Kidney (tissue), 14 donors: ENCODE data around the gene PRR19. TPM values are rescaled to one million over a fixed set of nuclear protein-coding genes. Genes with fewer than 3 reads are reported as not detected.
"Not testable (repeated sequence)": the region's sequence is repeated elsewhere in the genome, so short reads cannot be mapped to it uniquely, and the experiment has no call there.

Source experiments
- DNase-seq, 5 donors: peaks; one replicate each; pipeline ENCODE4 v3.0.0-alpha.2; 2013 to 2020
- FAIRE-seq: peaks from 2 replicates; lab custom pipeline; 2012; peaks lifted over from hg19 to GRCh38; lab: Jason Lieb, UNC
- H3K27ac ChIP-seq, 2 donors: one replicate each; pipeline ENCODE4 v1.7.0; 2013; ENCODE audit warnings: low read depth in 2 of 2, low read length in 2 of 2, inconsistent platforms in 1 of 2
- H3K27me3 ChIP-seq: one replicate; pipeline ENCODE4 v1.7.1; 2013; ENCODE audit warnings: low read length, inconsistent platforms; ENCODE audit not compliant: control insufficient read depth, insufficient read depth
- H3K36me3 ChIP-seq, 3 donors: one replicate each; pipeline versions ENCODE4 v1.7.0 to v1.7.1; 2013; ENCODE audit warnings: low read length in 3 of 3, control low read depth in 1 of 3, inconsistent platforms in 1 of 3; ENCODE audit not compliant: insufficient read depth in 3 of 3, control insufficient read depth in 2 of 3
- H3K4me1 ChIP-seq, 3 donors: one replicate each; pipeline versions ENCODE4 v1.7.0 to v1.7.1; 2013; ENCODE audit warnings: low read length in 3 of 3, inconsistent platforms in 1 of 3, low read depth in 1 of 3; ENCODE audit not compliant: control insufficient read depth in 2 of 3, insufficient read depth in 2 of 3
- H3K4me3 ChIP-seq, 3 donors: one replicate each; pipeline versions ENCODE4 v1.7.0 to v1.8.1; 2013; ENCODE audit warnings: low read length in 3 of 3, control low read depth in 1 of 3, inconsistent platforms in 1 of 3
- H3K9ac ChIP-seq, 3 donors: one replicate each; pipeline versions ENCODE4 v1.7.0 to v1.7.1; 2013; ENCODE audit warnings: low read length in 3 of 3, control low read depth in 1 of 3, inconsistent platforms in 1 of 3
- H3K9me3 ChIP-seq, 3 donors: one replicate each; pipeline versions ENCODE4 v1.7.0 to v1.7.1; 2013; ENCODE audit warnings: low read length in 3 of 3, control low read depth in 1 of 3, inconsistent platforms in 1 of 3; ENCODE audit not compliant: control insufficient read depth in 2 of 3, insufficient read depth in 1 of 3
- intact Hi-C: fragments of 100-400 bp; cut with DNase I; formaldehyde crosslinking; loops from one replicate; pipeline ENCODE4 v1.11.1; 2022
- polyA plus RNA-seq: library from polyadenylated mRNA; stranded (reverse); fragments of 350-450 nt; fragmentation: Illumina TruSeq; extraction: RNeasy Lipid Tissue Mini Kit (QIAGEN cat#74804); gene quantifications from one replicate; pipeline ENCODE4 v1.2.3, GENCODE V29; 2014; ENCODE audit warnings: low read depth, low replicate concordance; ENCODE audit not compliant: insufficient read depth
- total RNA-seq: library from RNA; stranded (reverse); fragmentation: NEBNext Ultra II Directional; extraction: Animal tissue kit (Norgen Biotek cat#: 25700); gene quantifications from one replicate; pipeline ENCODE4 v1.2.1, GENCODE V29; 2021
- TF ChIP-seq, protein P1 (sequence below): IDR thresholded peaks from 3 replicates; pipeline ENCODE4 v1.5.1; 2012; ENCODE audit warnings: mild to moderate bottlenecking, moderate library complexity, borderline replicate concordance; ENCODE audit not compliant: insufficient read depth; ENCODE audit errors: extremely low read depth
- donor health status: control.
- donor health status: control.
- donor health status: control.
- donor health status: control.
- donor health status: control.
- donor health status: DM: yes; HTN: yes; CAD: no.
- donor health status: Normal renal cell carcinoma (clear cell type).

PRR19 gene
- total and polyA plus RNA-seq, 2 donors from 2014 or later: 0.47 to 0.71 TPM

DNA sequence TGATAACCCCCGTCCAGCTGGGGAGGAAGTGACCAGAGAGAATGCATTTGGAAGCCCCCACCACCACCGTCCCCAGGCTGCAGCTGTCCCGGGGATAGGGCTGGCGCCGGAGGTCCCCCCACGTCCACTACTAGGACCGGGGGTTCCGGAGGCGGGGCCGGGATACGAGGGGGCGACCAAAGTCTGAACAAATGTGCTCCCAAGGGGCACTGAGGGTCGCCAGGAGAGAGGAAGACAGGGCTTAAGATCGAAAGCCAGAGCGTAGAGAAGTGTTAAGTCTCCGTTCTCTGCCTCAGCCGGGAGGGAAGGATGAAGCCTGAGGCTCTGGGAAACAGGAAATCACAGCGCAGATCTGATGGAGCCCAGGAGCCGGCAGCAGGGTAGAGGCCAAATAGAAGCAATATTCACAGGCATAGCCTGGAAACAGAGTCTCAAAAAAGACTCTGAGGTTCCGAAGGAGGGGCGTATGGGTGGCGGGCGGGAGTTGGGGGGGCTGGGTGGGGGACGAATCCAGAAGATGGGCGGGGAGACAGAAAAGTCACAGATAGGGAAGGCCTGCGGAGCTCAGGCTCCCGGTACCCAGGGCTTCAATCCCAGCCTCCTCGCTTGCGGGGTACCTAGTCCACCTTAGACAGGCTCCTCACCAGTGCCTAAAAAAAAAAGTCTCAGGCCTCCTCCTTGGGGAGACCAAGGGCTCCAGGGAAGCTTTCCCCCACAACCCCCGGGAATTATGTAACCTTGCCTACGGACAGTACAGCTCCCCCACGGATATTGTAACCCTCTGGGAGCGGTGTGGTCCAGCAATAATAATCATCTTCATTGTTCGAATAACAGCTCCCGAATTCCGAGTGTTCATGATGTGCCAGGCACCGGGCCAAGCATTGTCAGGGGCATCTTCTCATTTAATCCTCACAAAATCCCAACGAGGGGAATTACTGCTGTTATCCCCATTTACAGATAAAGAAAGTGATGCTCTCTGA, 45.9 kb upstream of the PRR19 start:
- FAIRE-seq (no peak), DNase-seq (peak; percentile 59 to 88 (median 85))
- TF ChIP-seq, protein P1, sequence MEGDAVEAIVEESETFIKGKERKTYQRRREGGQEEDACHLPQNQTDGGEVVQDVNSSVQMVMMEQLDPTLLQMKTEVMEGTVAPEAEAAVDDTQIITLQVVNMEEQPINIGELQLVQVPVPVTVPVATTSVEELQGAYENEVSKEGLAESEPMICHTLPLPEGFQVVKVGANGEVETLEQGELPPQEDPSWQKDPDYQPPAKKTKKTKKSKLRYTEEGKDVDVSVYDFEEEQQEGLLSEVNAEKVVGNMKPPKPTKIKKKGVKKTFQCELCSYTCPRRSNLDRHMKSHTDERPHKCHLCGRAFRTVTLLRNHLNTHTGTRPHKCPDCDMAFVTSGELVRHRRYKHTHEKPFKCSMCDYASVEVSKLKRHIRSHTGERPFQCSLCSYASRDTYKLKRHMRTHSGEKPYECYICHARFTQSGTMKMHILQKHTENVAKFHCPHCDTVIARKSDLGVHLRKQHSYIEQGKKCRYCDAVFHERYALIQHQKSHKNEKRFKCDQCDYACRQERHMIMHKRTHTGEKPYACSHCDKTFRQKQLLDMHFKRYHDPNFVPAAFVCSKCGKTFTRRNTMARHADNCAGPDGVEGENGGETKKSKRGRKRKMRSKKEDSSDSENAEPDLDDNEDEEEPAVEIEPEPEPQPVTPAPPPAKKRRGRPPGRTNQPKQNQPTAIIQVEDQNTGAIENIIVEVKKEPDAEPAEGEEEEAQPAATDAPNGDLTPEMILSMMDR: no peak
- Histone ChIP-seq H3K4me3 (peak overlapping the region; percentile 40 to 74 (median 65)), H3K36me3 (no peaks in the 10 kb centered on the region), H3K27me3 (no peaks in the 10 kb centered on the region), H3K27ac (peak overlapping the region; percentile 88 to 95), H3K9ac (peak overlapping the region in 2 of 3 donors; percentile 29 to 91), H3K4me1 (peaks cover 0 to 13% (median 12%) of the 10 kb centered on the region in 3 donors), H3K9me3 (no peaks in the 10 kb centered on the region)
- intact Hi-C loops: no loop called here

DNA sequence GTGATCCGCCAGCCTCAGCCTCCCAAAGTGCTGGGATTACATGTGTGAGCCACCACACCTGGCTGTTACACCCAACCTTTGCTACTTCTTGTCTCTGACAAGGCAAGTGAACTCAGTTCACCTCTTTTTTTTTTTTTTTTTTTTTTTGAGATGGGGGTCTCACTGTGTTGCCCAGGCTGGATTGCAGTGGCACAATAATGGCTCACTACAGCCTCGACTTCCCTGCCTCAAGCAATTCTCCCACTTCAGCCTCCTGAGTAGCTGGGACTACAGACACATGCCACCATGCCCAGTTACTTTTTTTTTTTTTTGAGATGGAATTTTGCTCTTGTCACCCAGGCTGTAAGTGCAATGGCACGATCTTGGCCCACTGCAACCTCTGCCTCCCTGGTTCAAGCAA, 44.1 kb upstream of the PRR19 start:
- H3K4me1 ChIP-seq, H3K36me3 ChIP-seq, intact Hi-C loops, H3K9me3 ChIP-seq, H3K4me3 ChIP-seq, H3K9ac ChIP-seq, H3K27me3 ChIP-seq, DNase-seq, H3K27ac ChIP-seq, FAIRE-seq: not testable (repeated sequence)

GRCh38 chr19:42261763-42262162, 40.2 kb upstream of the PRR19 start:
- intact Hi-C loops: no loop called here
- H3K27ac ChIP-seq: no peak overlapping the region

DNA sequence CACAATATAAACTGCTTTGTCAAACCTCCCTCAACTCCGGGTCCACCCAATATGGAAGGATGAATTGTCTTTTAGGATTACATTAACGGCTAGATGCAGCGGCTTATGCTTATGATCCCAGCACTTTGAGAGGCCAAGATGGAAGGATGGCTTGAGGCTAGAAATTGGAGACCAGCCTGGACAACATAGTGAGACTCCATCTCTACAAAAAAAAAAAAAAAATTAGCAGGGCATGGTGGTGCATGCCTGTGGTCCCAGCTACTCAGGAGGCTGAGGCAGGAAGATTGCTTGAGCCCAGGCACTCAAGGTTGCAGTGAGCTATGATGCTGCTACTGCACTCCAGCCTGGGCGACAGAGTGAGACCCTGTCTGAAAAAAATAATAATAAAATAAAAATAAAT, 35.8 kb upstream of the PRR19 start:
- H3K4me3 ChIP-seq, DNase-seq, H3K27ac ChIP-seq, intact Hi-C loops, H3K9me3 ChIP-seq, H3K9ac ChIP-seq, FAIRE-seq, H3K27me3 ChIP-seq, H3K36me3 ChIP-seq: not testable (repeated sequence)
- peaks cover 3 to 16% (median 6%) of the 10 kb centered on the region in 3 donors for H3K4me1 ChIP-seq

More at GRCh38 chr19:42261763-42262162, 40.2 kb upstream of the PRR19 start:
- H3K9ac ChIP-seq: no peak overlapping the region
- H3K9me3 ChIP-seq: no peaks in the 10 kb centered on the region
- no peaks in the 10 kb centered on the region for H3K36me3 ChIP-seq
- FAIRE-seq: no peak
- TF ChIP-seq, protein P1: no peak
- DNase-seq: no peak
- no peak overlapping the region for H3K4me3 ChIP-seq
- H3K27me3 ChIP-seq: no peaks in the 10 kb centered on the region
- no peaks in the 10 kb centered on the region for H3K4me1 ChIP-seq

DNA sequence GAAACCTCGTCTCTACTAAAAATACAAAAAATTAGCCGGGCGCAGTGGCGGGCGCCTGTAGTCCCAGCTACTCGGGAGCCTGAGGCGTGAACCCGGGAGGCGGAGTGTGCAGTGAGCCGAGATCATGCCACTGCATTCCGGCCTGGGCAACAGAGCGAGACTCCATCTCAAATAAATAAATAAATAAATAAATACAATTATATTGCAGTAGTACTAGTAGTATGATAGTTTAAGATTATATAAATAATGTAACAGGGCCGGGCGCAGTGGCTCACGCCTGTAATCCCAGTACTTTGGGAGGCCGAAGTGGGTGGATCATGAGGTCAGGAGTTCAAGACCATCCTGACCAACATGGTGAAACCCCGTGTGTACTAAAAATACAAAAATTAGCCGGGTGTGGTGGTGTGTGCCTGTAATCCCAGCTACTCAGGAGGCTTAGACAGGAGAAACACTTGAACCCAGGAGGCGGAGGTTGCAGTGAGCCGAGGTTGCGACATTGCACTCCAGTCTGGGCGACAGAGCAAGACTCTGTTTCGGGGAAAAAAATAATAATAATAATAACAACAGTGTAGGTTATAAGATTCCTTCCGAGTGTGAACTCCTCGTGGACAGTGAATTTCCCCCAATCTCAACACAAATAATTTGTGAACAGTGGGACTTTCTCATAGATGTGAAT, 34.9 kb upstream of the PRR19 start:
- H3K4me3 ChIP-seq, H3K27me3 ChIP-seq, FAIRE-seq, H3K36me3 ChIP-seq, H3K9me3 ChIP-seq, H3K27ac ChIP-seq, H3K9ac ChIP-seq, intact Hi-C loops: not testable (repeated sequence)
- H3K4me1 ChIP-seq: peaks cover 3 to 21% (median 12%) of the 10 kb centered on the region in 3 donors
- peak in 1 of 5 donors; percentile 50 for DNase-seq
